SK-N-SH (cell line): ENCODE data around the gene ZDHHC11. TPM values are rescaled to one million over a fixed set of nuclear protein-coding genes. Genes with fewer than 3 reads are reported as not detected.

Source experiments
- CTCF ChIA-PET: fragments of 300-600, 350-600 bp; formaldehyde crosslinking; extraction: SDS; loops from one replicate; lab custom pipeline; 2021; lab: Yijun Ruan, JAX
- POLR2A ChIA-PET: fragments of 350-600 bp; sonication (Branson Sonifier 250); formaldehyde crosslinking; extraction: SDS; loops from one replicate; lab custom pipeline; 2020; ENCODE audit warnings: antibody characterized with exemption, inconsistent platforms; lab: Yijun Ruan, JAX
- DNase-seq: peaks from one replicate; pipeline ENCODE4 v3.0.0; 2012
- H2AFZ ChIP-seq: fragments of 200-600 bp; sonication (generic); 2 replicates; pipeline ENCODE4 v1.8.1; 2016; ENCODE audit warnings: antibody characterized with exemption, mild to moderate bottlenecking, low read depth
- H3F3A ChIP-seq: fragments of 200-600 bp; sonication (generic); replicated peaks from 2 replicates; pipeline ENCODE3; 2016; ENCODE audit warnings: antibody characterized with exemption, mild to moderate bottlenecking; ENCODE audit not compliant: insufficient read depth
- H3K27ac ChIP-seq, 2 experiments: fragments of 200-500 bp in 1 of 2; fragments of 200-600 bp in 1 of 2; sonication (Bioruptor generic) in 1 of 2; sonication (generic), shearing (Covaris generic) in 1 of 2; 2 replicates each; pipeline versions ENCODE4 v1.5.1 to v1.6.1; 2014 to 2016; ENCODE audit warnings: low read depth in 2 of 2, inconsistent platforms in 1 of 2, low read length in 1 of 2, mild to moderate bottlenecking in 1 of 2, mixed read lengths in 1 of 2
- H3K27me3 ChIP-seq: fragments of 200-600 bp; sonication (generic), shearing (Covaris generic); 2 replicates; pipeline ENCODE4 v1.6.1; 2016; ENCODE audit warnings: mixed run types; ENCODE audit not compliant: insufficient read depth
- H3K36me3 ChIP-seq, 2 experiments: fragments of 200-500 bp in 1 of 2; fragments of 200-600 bp in 1 of 2; sonication (Bioruptor generic) in 1 of 2; sonication (generic) in 1 of 2; replicated peaks in 1 of 2; 2 replicates each; pipeline versions ENCODE3 to v1.5.1; 2014 to 2016; ENCODE audit warnings: low read length in 1 of 2, mild to moderate bottlenecking in 1 of 2; ENCODE audit not compliant: insufficient read depth in 2 of 2, control insufficient read depth in 1 of 2
- H3K4me1 ChIP-seq, 2 experiments: fragments of 200-500 bp in 1 of 2; fragments of 200-600 bp in 1 of 2; sonication (Bioruptor generic) in 1 of 2; sonication (generic), shearing (Covaris generic) in 1 of 2; 2 replicates each; pipeline versions ENCODE4 v1.5.1 to v1.6.1; 2014 to 2016; ENCODE audit warnings: low read depth in 1 of 2, low read length in 1 of 2, mixed run types in 1 of 2; ENCODE audit not compliant: insufficient read depth in 2 of 2, control insufficient read depth in 1 of 2
- H3K4me2 ChIP-seq: fragments of 200-600 bp; sonication (generic), shearing (Covaris generic); 2 replicates; pipeline ENCODE4 v1.6.1; 2017; ENCODE audit warnings: mixed run types
- H3K4me3 ChIP-seq, 2 experiments: fragments of 200-500 bp in 1 of 2; fragments of 200-600 bp in 1 of 2; sonication (Bioruptor generic) in 1 of 2; sonication (generic), shearing (Covaris generic) in 1 of 2; 2 replicates each; pipeline versions ENCODE4 v1.5.1 to v1.8.1; 2014 to 2016; ENCODE audit warnings: low read depth in 2 of 2, inconsistent platforms in 1 of 2, low read length in 1 of 2, mild to moderate bottlenecking in 1 of 2, mixed read lengths in 1 of 2, moderate library complexity in 1 of 2
- H3K79me2 ChIP-seq: fragments of 200-600 bp; sonication (generic); 2 replicates; pipeline ENCODE4 v1.8.1; 2017; ENCODE audit warnings: mild to moderate bottlenecking; ENCODE audit not compliant: insufficient read depth
- H3K9ac ChIP-seq: fragments of 200-600 bp; sonication (generic); 2 replicates; pipeline ENCODE4 v1.6.1; 2017; ENCODE audit warnings: mixed run types
- H3K9me2 ChIP-seq: fragments of 200-600 bp; sonication (generic); 2 replicates; pipeline ENCODE4 v1.6.1; 2017; ENCODE audit warnings: mixed run types
- H3K9me3 ChIP-seq: fragments of 200-600 bp; sonication (generic); 2 replicates; pipeline ENCODE4 v1.6.1; 2017; ENCODE audit warnings: mixed run types, mild to moderate bottlenecking, moderate library complexity
- H4K20me1 ChIP-seq: fragments of 200-600 bp; sonication (generic); 2 replicates; pipeline ENCODE4 v1.6.1; 2017; ENCODE audit warnings: mild to moderate bottlenecking, mixed run types; ENCODE audit not compliant: insufficient read depth
- EP300 ChIP-seq, 2 experiments: IDR thresholded peaks; 2 replicates each; pipeline versions ENCODE4 v1.4.0 to v1.6.1; 2012; ENCODE audit warnings: borderline replicate concordance in 1 of 2, low read depth in 1 of 2, low read length in 1 of 2
- EZH2phosphoT487 ChIP-seq: fragments of 200-600 bp; sonication (generic); IDR thresholded peaks from 2 replicates; pipeline ENCODE4 v1.6.1; 2017; ENCODE audit warnings: low read depth, mixed run types, mild to moderate bottlenecking, antibody characterized with exemption, moderate library complexity, borderline replicate concordance
- FOSL2 ChIP-seq: IDR thresholded peaks from 2 replicates; pipeline ENCODE4 v1.4.0; 2012; ENCODE audit warnings: low read depth, mild to moderate bottlenecking, moderate library complexity, borderline replicate concordance
- GABPA ChIP-seq: IDR thresholded peaks from 2 replicates; pipeline ENCODE4 v1.4.0; 2012; ENCODE audit warnings: low read depth, mild to moderate bottlenecking
- GATA2 ChIP-seq: sonication (generic); formaldehyde crosslinking; IDR thresholded peaks from 2 replicates; pipeline ENCODE4 v1.5.0; 2020; ENCODE audit warnings: mild to moderate bottlenecking, missing genetic modification reagents
- NRF1 ChIP-seq: IDR thresholded peaks from 2 replicates; pipeline ENCODE4 v1.6.1; 2012; ENCODE audit warnings: low read depth, mild to moderate bottlenecking, low read length
- RCOR1 ChIP-seq: fragments of 150-350 bp; IDR thresholded peaks from 2 replicates; pipeline ENCODE4 v1.6.1; 2017; ENCODE audit warnings: antibody characterized with exemption, low read length
- RXRA ChIP-seq: IDR thresholded peaks from 2 replicates; pipeline ENCODE4 v1.4.0; 2012; ENCODE audit warnings: low read depth, mild to moderate bottlenecking, borderline replicate concordance
- SMC3 ChIP-seq: IDR thresholded peaks from 2 replicates; pipeline ENCODE4 v1.6.1; 2012; ENCODE audit warnings: low read depth, low read length, improper control_type of control experiment
- YY1 ChIP-seq: IDR thresholded peaks from 2 replicates; pipeline ENCODE4 v1.4.0; 2012; ENCODE audit warnings: low read depth, mild to moderate bottlenecking
- WGBS: methylation state at CpG from one replicate; pipeline ENCODE4 v1.1.6; 2017; ENCODE audit warnings: low lambda C conversion rate; 5-methylcytosine and 5-hydroxymethylcytosine counted together
- polyA plus RNA-seq, 3 experiments: library from polyadenylated mRNA; depleted of rRNA; stranded (reverse); fragments of >200 nt; gene quantifications; 2 replicates each; pipeline ENCODE4 v1.2.3, GENCODE V29; 2012
- TF ChIP-seq, protein P1 (sequence below): fragments of 200-600 bp; sonication (generic); IDR thresholded peaks from 2 replicates; pipeline ENCODE4 v1.6.1; 2017; ENCODE audit warnings: antibody characterized with exemption, mild to moderate bottlenecking, moderate library complexity
- TF ChIP-seq, protein P2 (sequence below): IDR thresholded peaks from 2 replicates; pipeline ENCODE4 v1.4.0; 2012; ENCODE audit warnings: low read depth
- TF ChIP-seq, protein P3 (sequence below): fragments of 150-350 bp; IDR thresholded peaks from 2 replicates; pipeline ENCODE4 v1.6.1; 2017; ENCODE audit warnings: antibody characterized with exemption, low read length, low read depth, borderline replicate concordance
- TF ChIP-seq, protein P4 (sequence below): IDR thresholded peaks from 2 replicates; pipeline ENCODE4; 2012

The ZDHHC11 gene
- polyA plus RNA-seq, 1 of the 3 experiments (the other 2 are of a cell fraction): 0.76 TPM

DNA sequence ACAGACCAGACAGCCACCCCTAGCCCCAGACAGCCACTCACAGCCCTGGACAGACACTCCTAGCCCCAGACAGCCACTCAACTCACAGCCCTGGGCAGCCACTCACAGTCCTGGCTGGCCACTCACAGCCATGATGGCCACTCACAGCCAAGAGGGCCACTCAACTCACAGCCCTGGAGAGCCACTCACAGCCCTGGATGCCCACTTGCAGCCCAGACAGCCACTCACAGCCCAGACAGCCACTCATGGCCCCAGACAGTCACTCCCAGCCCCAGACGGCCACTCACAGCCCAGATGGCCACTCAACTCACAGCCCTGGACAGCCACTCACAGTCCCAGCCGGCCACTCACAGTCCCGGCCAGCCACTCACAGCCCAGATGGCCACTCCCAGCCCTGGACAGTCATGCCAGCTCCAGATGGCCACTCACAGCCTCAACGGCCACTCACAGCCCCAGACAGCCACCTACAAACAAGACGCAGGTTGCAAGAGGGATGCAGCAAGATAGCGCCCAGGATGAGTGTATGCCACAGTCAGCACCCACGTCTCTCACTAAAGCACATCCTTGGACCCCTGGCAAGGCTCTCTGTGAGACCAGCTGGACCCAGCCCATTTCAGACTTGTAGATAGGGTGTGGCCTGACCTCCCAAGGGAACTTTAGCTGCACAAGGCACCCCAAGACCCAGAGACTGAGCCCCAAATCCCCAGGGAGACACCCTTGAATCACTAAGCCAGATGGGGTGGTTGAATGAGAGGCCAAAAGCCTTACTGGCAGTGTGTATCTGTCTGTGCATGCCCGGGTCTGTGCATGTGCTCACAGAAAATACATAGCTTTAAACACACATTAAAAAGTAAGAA is 88.7 kb downstream of the ZDHHC11 start:
- H3K4me1 ChIP-seq: peaks cover 0 to 16% of the 10 kb centered on the region in 2 experiments; a peak in 1 of 4 replicates
- H3K79me2 ChIP-seq: no peaks in the 10 kb centered on the region
- no peak overlapping the region for H3K4me2 ChIP-seq
- POLR2A ChIA-PET: no interaction called here
- no peaks in the 10 kb centered on the region for H3K9me2 ChIP-seq
- no peaks in the 10 kb centered on the region for H4K20me1 ChIP-seq
- TF ChIP-seq EZH2phosphoT487 (no peak), FOSL2 (no peak), EP300 (IDR thresholded peaks at IDR 0.05; ENCODE audit: borderline replicate concordance in 1 of 2, low read depth in 1 of 2, low read length in 1 of 2) (no peak), RXRA (no peak), GABPA (no peak), RCOR1 (no peak), YY1 (no peak), NRF1 (no peak), GATA2 (CRISPR knock-in tag) (no peak), SMC3 (no peak)
- TF ChIP-seq, protein P1, sequence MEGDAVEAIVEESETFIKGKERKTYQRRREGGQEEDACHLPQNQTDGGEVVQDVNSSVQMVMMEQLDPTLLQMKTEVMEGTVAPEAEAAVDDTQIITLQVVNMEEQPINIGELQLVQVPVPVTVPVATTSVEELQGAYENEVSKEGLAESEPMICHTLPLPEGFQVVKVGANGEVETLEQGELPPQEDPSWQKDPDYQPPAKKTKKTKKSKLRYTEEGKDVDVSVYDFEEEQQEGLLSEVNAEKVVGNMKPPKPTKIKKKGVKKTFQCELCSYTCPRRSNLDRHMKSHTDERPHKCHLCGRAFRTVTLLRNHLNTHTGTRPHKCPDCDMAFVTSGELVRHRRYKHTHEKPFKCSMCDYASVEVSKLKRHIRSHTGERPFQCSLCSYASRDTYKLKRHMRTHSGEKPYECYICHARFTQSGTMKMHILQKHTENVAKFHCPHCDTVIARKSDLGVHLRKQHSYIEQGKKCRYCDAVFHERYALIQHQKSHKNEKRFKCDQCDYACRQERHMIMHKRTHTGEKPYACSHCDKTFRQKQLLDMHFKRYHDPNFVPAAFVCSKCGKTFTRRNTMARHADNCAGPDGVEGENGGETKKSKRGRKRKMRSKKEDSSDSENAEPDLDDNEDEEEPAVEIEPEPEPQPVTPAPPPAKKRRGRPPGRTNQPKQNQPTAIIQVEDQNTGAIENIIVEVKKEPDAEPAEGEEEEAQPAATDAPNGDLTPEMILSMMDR: no peak
- TF ChIP-seq, protein P2, sequence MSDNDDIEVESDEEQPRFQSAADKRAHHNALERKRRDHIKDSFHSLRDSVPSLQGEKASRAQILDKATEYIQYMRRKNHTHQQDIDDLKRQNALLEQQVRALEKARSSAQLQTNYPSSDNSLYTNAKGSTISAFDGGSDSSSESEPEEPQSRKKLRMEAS: no peak
- TF ChIP-seq, protein P3, sequence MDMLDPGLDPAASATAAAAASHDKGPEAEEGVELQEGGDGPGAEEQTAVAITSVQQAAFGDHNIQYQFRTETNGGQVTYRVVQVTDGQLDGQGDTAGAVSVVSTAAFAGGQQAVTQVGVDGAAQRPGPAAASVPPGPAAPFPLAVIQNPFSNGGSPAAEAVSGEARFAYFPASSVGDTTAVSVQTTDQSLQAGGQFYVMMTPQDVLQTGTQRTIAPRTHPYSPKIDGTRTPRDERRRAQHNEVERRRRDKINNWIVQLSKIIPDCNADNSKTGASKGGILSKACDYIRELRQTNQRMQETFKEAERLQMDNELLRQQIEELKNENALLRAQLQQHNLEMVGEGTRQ: no peak
- TF ChIP-seq, protein P4, sequence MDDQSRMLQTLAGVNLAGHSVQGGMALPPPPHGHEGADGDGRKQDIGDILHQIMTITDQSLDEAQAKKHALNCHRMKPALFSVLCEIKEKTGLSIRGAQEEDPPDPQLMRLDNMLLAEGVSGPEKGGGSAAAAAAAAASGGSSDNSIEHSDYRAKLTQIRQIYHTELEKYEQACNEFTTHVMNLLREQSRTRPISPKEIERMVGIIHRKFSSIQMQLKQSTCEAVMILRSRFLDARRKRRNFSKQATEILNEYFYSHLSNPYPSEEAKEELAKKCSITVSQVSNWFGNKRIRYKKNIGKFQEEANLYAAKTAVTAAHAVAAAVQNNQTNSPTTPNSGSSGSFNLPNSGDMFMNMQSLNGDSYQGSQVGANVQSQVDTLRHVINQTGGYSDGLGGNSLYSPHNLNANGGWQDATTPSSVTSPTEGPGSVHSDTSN: no peak
- TF ChIP-seq, all 33 proteins: peak for 0
- CTCF ChIA-PET: no interaction called here
- no peak overlapping the region for H3K4me3 ChIP-seq
- no peak overlapping the region for H3K9ac ChIP-seq
- WGBS: 33% methylated on average over 8 of the region's 8 CpGs
- H2AFZ ChIP-seq: no peak overlapping the region
- H3K36me3 ChIP-seq: no peaks in the 10 kb centered on the region
- DNase-seq: peak; percentile 83
- H3K9me3 ChIP-seq: no peaks in the 10 kb centered on the region
- no peak overlapping the region for H3K27ac ChIP-seq
- no peaks in the 10 kb centered on the region for H3F3A ChIP-seq
- no peaks in the 10 kb centered on the region; the same call in 1 of the 2 replicates for H3K27me3 ChIP-seq
